A204.1 (cell line): Measurements from ENCODE around the gene SEC14L3.

ENCODE experiments used
- FAIRE-seq: peaks from 2 replicates; lab custom pipeline; 2012; peaks lifted over from hg19 to GRCh38; lab: Jason Lieb, UNC

The SEC14L3 gene

DNA sequence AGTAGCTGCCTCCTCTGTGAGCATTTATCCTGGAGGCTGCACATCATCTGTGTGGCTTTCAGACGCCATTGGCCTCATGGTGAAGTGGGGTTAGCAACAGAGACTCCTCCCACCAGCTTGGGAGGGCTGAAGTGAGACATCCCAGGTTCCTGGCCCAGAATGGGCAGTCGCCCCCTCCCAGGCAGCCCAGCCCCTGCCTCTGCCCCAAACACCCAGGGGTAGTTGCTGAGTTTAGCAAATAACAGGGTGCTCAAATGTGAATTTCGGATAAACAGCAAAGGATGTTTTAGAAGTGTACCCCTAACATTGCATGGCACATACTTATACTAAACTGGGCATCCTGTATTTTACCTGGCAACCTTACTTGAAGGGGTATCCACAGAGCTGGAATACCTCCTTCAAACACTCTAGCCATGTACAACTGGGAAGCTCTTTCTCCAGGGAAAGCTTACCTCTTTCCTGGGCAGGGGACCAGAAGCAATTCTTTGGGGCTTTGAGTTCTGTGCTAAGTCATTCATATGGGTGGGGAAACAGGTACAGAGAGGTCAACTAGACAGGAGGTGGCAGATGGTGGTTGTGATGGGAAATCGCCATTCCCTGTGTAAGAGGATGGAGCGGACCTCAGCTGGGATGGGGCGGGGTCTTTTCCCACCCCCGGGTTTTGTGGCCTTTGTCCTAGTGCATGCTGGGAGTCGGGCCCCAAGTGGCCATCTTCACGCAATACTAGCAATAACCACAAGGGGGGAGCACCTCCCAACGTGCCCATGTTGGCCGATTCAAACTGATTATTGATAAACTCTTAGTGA lies 27.0 kb downstream of the SEC14L3 start:
- no peak for FAIRE-seq

DNA sequence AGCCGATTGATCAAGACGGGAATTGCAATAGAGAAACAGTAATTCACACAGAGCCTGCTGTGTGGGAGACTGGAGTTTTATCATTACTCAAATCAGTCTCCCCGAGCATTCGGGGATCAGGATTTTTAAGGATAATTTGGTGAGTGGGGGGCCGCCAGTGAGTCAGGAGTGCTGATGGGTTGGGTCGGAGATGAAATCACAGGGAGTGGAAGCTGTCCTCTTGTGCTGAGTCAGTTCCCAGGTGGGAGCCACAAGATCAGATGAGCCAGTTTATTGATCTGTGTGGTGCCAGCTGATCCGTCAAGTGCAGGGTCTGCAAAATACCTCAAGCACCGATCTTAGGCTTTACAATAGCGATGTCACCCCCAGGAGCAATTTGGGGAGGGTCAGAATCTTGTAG lies 30.7 kb downstream of the SEC14L3 start:
- FAIRE-seq: no peak

DNA sequence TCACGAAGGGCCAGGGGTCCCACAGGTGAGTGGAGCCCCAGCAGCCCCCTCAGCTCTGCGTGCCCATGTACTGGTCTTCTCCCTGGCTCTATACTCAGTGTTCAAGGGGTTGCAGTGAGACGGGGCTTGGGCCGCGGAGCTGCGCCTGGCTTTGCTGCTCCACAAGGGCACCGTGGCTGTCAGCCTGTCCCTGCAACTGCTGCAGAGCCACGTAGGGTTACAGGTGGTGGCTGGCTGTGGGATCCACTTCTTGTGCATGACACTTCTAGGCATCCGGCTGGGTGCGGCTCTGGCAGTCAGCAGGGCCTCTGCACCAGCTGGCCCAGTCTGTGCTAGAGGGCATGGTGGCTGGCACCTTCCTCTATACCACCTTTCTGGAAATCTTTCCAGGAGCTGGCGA lies 32.0 kb downstream of the SEC14L3 start:
- no peak for FAIRE-seq

DNA sequence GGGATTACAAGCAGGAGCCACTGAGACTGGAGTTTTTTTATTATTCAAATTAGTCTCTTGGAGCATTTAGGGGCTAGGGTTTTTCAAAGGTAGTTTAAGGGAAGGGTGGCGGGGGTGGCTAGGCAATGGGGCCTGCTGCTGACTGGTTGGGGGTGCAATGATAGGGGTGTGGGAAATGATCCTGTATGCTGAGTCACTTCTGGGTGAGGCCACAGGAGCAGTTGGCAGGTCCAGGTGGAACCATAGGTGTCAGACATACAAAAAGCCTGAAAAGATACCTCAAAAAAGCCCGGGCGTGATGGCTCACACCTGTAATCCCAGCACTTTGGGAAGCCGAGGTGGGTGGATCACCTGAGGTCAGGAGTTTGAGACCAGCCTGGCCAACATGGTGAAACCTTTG lies 32.6 kb downstream of the SEC14L3 start:
- FAIRE-seq: no peak

DNA sequence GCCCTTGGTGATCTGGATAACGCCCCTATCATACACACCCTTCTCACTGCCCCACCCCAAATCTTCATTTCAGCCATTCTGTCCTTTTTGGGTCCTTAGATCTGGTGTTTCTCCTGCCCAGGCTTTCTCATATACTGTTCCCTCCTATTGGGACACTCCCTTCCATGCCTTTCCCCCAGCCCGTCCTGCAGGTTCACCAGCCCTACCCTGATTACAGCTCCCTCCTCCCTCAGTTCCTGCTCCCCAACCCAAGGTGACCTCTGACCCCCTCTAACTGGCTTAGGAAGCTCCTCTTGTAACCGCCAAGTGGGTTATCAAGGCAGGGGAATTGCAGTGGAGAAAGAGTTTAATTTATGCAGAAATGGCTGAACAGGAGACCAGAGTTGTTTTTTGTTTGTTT lies 33.3 kb downstream of the SEC14L3 start:
- FAIRE-seq: no peak

DNA sequence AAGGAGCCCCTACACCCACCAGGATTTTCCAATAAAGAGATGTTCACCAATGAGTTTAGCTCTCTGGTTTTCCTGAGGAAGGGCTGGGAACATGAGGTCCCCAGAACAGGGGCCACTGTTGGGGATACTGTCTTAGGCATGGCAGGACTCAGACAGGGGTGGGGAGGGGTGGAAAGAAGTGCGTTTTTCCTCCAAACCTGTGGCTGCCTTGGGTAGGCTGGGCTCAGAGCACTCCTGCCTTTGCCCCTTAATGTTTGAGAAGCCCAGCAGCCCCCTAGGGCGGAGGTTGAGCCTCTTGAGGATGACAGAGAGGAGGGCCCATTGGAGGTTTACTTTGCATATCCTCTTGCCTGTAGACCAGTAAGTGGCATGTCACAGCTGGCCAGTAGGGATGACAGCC lies 35.6 kb downstream of the SEC14L3 start:
- no peak for FAIRE-seq

DNA sequence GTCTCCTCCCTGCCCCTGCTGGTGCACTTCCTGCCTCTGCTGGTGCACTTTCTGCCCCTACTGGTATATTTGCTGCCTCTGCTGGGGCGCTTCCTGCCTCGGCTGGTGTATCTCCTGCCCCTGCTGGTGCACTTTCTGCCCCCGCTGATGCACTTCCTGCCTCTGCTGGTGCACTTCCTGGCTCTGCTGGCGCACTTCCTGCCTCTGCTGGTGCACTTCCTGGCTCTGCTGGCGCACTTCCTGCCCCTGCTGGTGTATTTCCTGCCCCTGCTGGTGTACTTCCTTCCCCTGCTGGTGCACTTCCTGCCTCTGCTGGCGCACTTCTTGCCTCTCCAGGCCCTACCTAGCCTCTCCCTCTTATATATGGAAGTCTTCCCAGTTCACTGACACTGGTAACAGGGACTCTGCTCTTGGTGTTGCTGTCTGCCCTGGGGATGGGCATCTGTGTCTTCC lies 36.1 kb downstream of the SEC14L3 start:
- FAIRE-seq: no peak

DNA sequence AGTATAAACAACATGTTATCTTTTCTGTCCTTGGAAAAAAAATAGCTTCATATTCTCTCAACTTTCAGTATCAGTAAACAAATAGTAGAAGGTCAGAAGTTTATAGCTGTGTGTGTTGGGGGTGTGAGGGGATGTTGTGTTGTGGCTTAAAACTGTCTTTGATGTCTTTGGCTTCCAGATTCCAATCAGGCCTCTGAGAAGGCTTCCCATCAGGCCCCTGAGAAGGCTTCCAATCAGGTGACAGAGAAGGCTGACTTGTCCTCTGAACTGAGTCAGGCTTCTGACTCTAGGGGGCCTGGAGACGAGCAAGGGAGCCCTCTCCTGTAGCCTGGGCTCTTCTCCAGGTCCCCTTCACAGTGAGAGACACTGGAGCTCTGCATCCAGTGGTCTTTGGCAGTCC lies 37.0 kb downstream of the SEC14L3 start:
- no peak for FAIRE-seq

DNA sequence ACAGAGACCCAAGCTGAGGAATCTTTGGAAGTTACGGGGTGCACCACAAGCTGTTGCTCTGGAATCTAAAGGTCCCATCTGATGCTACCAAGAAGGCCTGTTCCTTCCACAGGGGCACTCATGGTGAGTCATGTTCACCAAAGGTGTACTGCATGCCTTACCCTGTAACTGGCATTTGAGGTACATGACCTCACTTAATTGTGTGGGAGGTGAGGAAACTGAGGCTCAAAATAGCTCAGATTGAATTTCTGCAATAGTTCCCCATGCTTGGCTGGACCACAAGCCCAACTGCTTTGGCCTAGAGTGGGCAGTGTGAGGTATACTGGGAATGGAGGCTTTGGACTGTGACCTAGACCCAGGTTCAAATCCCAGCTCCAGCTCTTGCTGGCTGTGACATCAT lies 38.0 kb downstream of the SEC14L3 start:
- no peak for FAIRE-seq

DNA sequence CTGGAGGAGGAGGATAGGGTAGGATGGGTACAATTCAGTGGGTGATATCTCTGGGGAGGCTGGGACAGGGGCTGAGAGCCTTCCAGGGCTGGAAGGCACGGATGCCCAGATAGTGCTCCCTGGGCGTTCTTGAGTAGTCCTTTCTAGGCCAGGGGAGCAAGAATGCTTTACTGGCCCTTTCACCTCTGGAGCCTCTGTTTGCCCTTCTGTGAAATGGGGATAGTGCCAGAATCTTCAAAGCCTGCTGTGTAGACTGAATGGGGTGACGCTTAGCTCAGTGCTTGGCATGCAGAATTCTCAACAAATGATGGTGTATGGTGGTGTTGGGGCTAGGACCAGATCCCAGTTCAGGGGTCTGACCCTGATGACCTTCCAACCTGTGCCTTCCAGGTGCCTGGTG lies 38.6 kb downstream of the SEC14L3 start:
- no peak for FAIRE-seq

DNA sequence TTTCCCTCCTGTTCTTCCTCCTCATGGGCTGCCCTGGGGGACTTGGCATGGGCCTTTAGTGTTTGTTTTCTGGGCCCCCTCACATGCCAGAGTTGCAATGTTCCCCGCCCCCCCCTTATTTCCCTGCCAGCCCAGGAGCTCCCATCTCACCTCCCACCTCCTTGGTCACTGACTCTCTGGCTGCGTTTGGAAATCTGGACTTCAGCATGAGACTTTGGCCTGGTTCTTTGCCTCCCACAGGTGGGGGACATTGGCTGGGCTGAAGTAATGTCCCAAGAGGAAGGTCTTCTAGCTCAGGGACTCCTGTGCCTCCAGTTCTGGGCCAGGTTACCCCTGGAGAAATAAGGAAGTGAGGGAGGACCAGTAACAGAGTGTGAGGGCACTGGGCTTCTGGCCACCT lies 39.3 kb downstream of the SEC14L3 start:
- no peak for FAIRE-seq

DNA sequence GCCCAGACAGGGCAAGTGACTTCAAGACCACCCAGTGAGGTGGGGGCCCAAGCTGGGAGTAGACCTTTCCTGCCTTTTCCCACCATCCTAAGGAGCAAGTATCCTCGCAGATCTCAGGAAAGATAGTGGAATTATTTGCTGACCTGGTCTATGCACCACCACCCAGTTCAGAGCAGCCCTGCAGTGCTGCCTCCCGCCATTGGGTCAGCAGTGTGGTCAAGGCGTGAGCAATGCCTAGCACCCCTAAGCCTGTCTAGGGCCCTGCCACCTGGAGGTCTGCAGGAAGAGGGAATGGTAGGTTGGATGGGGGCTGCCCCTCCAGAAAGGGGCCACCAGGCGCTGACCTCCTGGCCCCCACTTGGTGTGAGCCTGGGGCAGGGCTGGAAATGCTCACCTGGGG lies 39.7 kb downstream of the SEC14L3 start:
- FAIRE-seq: no peak

DNA sequence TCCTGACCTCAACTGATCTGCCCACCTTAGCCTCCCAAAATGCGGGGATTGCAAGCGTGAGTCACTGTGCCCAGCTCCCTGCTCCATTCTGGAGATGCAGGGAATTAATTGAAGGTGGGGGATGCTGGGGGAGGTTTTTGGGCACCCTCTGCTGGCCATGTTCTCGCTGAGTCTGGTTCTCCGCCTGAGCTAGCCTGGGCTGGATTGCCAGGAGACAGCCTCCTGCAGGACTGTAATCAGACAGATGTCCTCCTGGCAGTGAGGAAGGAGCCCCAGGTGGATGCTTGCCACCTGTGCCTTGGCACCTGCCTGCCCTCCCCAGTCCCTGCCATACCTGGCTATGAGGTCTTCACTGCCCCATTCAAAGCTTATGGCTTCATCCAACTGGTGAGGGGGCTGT lies 40.9 kb downstream of the SEC14L3 start:
- no peak for FAIRE-seq

DNA sequence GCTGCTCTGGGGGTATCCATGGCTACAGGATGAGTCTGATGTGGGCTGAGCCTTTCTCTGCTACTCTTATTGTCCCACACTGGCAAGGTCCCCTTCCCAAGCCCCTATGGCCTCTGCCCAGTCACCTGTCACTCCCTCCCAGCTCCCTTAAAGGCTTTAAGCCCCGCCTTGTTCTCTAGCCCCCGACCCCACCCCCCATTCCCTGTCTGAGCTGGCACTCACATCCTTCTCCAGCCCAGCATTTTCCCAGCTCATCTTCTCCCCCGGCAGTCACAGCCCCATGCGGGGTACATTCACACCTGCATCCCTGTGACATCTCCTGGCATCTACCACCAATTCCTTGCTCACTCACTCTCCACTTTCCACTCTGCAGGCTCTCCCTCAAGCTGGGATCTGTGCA lies 41.9 kb downstream of the SEC14L3 start:
- FAIRE-seq: no peak

DNA sequence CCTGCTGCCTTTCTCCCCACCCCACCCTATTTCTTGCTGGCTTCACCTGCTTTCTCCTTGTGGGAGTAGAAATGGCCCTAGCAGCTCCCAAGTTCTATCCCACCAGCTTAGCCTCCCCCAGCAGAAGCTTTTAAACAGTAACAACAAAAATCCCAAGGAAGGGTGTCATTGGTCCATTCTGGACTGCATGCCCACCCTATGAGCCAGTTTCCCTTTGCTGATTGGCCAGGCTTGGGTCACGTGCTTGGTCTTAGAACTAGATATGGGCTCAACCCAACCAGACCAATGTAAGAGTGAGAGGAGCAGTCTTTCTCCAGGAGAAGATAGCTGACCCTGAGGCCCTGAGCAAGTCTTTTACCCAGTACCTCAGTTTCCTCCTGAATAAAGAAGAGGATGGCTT lies 43.9 kb downstream of the SEC14L3 start:
- FAIRE-seq: no peak

DNA sequence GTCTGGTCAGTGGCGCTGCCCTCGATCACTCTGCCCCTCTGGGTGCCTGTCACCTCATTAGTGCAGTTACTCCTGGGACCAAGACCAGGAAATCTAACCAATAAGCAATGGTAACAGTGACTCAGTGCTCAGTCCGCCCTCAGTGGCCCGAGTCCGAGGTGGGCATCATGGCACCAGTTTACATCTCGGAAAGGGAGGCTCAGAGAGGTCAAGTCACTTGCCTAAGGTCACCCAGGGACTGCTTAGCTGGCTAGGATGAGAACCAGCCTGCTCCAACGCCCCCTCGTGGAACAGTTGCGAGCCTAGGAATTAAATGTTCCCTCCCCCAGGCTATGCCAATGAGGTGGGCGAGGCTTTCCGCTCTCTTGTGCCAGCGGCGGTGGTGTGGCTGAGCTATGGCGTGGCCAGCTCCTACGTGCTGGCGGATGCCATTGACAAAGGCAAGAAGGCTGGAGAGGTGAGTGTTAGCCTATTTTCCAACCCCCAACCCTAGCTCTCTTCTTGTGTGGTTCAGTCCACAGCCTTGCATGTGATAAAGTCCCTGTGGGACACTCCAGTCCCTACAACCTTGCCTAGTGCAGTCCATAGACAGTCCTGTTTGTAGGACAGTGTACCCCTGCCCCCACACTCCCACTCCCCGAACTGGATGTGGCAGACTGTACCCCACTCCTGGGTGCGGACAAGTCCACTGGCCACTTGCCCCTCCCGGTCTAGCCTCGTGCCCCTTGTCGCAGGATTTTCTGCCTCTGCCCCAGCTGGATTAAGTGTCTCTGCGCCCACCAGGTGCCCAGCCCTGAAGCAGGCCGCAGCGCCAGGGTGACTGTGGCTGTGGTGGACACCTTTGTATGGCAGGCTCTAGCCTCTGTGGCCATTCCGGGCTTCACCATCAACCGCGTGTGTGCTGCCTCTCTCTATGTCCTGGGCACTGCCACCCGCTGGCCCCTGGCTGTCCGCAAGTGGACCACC lies 45.1 kb downstream of the SEC14L3 start:
- FAIRE-seq: no peak

DNA sequence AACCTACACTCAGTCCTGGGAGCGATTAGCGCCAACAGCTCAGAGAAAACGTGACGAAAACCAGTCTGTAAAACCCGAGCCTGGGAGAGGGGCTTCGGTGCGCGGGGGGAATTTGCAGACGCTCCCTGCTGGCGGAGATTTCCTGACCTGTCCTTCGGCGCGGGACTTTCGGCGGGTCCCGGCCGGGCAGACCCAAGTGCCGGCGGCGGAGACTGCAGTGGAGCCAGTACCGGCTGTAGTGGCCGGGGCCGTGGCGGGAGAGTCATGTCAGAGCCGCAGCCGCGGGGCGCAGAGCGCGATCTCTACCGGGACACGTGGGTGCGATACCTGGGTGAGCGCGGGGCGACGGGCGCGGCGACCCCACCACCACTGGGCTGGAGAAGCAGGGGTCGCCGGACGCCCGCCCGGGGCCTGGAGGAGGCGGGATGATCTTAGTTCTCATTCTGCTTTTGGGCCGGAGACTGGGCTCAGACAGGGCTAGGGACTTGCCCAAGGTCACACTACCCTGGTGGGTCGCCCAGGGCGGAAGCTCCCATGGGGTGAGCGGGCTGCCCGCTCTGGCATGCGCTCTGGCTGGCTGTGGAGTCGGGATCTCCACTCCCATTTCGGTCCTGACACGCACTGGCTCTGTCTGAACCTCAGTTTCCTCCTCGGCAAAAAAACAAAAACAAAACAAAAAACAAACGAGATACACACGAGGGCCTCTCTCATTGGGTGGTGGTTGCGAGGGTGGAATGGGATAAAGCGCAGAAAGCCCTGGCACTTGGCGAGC lies 46.0 kb downstream of the SEC14L3 start, which contains the start of gene MTFP1:
MTFP1 (plus strand) TSS at position 153 of the 772 bp plus-strand sequence; CDS start at position 265, 112 bp downstream.
- FAIRE-seq: no peak

DNA sequence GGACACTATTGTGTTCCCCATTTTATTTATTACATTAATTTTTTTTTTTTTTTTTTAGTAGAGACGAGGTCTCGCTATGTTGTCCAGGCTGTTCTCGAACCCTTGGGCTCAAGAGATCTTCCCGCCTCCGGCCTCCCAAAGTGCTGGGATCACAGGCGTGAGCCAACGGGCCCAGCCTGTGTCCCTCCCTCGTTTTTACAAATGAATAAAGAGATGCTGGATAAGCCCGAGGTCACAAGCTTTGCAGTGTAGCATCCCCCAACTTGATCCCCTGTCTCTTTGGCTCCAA lies 46.5 kb downstream of the SEC14L3 start:
- FAIRE-seq: no peak

DNA sequence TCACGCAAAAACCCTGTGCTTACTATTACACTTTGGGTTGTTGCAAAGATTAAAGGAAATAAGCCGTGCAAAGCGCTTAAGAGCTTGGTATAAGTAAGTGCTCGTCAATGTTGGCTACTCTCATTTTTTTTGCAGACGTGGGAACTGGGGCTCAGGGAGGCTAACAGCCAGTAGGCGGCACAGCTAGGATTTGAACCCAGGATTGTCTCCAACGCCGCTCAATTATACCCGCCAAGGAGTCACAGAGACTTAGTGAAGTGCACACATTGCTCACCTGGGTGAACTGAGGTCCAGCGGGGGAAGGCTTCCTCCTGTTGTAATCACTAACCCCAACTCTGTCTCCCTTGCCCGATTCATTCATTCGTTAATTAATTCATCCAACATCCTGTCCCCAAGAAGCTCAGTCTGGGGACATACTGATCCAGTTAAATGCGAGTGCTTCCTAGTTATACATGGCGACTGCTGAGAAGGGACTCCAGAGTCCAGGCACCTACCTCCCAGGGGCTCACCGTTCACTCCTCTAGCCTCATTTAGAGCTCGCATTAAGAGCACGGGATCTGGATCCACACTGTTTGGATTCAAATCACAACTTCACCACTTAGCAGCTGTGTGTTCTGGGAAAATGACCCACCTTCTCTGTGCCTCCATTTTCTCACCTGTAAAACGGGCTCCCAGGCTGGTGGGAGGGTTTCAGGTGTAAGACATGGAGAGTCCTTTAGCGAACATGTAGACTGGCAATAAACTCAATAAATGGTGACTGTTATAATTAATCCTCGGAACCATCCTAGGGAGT lies 47.1 kb downstream of the SEC14L3 start:
- FAIRE-seq: no peak

DNA sequence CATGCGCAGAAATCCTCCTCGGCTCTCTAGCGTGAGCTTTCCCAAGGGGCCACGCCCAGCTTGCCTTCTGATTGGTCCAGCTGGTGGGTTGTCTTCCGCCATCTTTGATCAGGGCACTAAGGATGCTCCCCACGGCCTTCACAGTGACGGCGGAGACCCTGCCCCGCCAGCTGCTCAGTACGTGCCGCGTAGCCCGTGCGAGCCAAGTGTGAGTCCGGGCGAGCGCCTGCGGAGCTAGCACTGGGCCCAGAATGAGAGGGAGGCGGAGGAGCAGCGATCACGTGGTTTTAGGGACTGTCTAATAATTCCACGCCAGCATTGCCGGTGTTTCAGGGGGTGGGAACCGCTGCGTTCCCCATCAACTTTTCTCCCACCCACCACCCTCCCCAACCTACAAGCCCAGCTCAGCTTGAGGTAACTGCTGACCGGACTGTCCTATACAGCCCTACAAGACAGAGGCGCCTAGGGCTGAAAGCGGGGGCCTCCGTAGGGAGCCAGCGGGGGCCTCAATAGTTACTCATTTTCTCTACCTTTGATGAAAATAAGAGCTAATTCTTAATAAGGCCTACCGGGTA lies 47.8 kb downstream of the SEC14L3 start:
- peak; percentile 98 for FAIRE-seq

DNA sequence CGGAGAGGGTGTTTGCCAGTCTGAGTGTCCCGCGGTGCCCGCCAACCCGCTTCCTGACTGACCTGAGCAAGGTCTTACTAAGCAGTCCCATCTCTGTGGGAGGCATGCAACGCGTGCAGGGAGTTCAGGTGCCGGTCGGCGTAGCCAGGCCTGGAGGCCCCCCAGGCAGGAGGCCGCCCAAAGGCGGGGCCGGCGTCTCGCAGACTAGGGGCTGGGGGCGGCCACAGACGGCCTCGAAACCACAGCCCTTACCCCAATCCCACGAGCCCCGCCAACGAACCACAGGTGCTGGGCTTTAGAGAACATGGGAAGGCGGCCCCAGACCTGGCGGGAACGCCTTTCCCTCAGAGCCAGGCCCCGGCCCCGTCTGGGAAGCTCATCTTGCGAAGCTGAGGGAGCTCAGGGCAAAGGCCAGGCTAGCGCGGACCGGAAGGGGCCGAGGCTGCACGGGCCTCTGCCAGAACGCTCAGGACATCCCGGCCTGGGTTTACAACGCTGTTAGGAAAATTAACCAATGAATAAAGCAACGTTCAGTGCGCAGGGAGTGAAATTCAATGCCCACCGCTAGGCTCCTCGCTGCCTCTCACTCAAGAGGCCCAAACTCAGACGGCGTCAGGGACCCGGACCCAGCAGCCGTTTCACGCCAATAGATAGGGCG lies 48.4 kb downstream of the SEC14L3 start:
- FAIRE-seq: no peak
